Loucy (cell line): ENCODE results near the gene ZDHHC14.

Experiments used
- EZH2phosphoT487 ChIP-seq: fragments of 200-600 bp; IDR thresholded peaks from 2 replicates; pipeline ENCODE4 v1.6.1; 2018; ENCODE audit warnings: antibody characterized with exemption, mild to moderate bottlenecking, moderate library complexity, borderline replicate concordance
- TF ChIP-seq, protein P1 (sequence below): fragments of 200-600 bp; sonication (generic); conservative IDR thresholded peaks from 2 replicates; pipeline ENCODE4 v1.5.1; 2014; ENCODE audit warnings: mild to moderate bottlenecking, antibody characterized with exemption, low read length

DNA sequence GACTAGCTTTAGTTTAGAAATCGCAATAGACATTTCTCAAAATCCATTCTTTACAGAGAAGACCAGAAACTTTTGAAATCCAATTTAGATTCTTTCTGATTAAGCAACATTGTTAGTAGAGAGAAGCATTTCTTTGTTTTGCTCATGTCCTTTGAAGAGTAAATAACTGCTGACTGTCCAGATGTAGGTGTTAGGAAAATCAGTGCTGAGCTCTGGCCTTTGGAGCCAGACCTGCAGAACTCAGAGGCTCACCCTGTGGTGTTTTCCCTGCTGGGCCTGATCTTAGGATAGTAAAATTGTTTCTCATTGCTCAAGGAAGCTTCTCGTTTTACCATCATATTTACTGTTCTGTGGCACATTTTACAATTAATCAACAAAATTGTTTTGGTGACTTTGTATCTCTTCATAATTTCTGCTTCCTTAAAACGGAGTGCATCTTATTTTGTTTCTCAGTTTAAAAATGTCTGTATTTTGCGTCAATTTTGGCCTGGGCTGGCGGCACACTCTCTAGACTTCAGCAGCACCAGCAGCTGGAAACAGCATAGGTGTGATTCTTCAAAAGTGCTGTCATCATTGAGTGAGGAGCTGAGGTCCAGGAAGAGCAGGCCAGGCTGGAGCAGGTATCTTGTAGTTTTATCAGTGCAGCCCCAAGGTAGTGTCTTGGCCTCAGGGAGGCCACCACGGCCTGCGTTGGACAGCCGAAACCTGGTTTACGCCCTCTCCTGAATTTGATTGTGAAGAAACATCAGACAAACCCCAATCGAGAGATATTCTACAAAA, 8.3 kb upstream of the ZDHHC14 start:
- TF ChIP-seq, protein P1, sequence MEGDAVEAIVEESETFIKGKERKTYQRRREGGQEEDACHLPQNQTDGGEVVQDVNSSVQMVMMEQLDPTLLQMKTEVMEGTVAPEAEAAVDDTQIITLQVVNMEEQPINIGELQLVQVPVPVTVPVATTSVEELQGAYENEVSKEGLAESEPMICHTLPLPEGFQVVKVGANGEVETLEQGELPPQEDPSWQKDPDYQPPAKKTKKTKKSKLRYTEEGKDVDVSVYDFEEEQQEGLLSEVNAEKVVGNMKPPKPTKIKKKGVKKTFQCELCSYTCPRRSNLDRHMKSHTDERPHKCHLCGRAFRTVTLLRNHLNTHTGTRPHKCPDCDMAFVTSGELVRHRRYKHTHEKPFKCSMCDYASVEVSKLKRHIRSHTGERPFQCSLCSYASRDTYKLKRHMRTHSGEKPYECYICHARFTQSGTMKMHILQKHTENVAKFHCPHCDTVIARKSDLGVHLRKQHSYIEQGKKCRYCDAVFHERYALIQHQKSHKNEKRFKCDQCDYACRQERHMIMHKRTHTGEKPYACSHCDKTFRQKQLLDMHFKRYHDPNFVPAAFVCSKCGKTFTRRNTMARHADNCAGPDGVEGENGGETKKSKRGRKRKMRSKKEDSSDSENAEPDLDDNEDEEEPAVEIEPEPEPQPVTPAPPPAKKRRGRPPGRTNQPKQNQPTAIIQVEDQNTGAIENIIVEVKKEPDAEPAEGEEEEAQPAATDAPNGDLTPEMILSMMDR, result no peak
- no peak for TF ChIP-seq EZH2phosphoT487
